ENCODE results near the gene ARRB1. TPM values are rescaled to one million over a fixed set of nuclear protein-coding genes. Genes with fewer than 3 reads are reported as not detected.

ARRB1 gene
- total and polyA plus RNA-seq, 9 of the 15 experiments (the other 6 are each of a cell fraction or from before 2014, with no cell fraction given): 6.6 to 45.4 (median 28.5) TPM

- Histone ChIP-seq H3K27ac (ENCODE audit: extremely low read depth, low read depth, low read length) (no peak overlapping the region), H3K4me3 (no peak overlapping the region), H3K4me1 (replicated peaks in 1 of 2; ENCODE audit: control insufficient read depth in 2 of 2, insufficient read depth in 2 of 2, low read length in 2 of 2) (peaks cover 3 to 23% of the 10 kb centered on the region in 2 experiments; a peak in 4 of 5 replicates), H2AFZ (ENCODE audit: low read depth, low read length) (no peak overlapping the region), H3K9ac (ENCODE audit: insufficient read depth in 1 of 2, low read depth in 2 of 2, low read length in 2 of 2) (no peak overlapping the region), H3K9me3 (replicated peaks; ENCODE audit: control insufficient read depth, insufficient read depth, low read depth, low read length) (no peaks in the 10 kb centered on the region), H3K79me2 (ENCODE audit: control insufficient read depth, insufficient read depth, low read length) (no peaks in the 10 kb centered on the region), H4K20me1 (replicated peaks; ENCODE audit: control insufficient read depth, insufficient read depth, low read length) (peaks cover 12% of the 10 kb centered on the region), H3K36me3 (ENCODE audit: control insufficient read depth, insufficient read depth, low read length) (no peaks in the 10 kb centered on the region), H3K9me1 (ENCODE audit: control insufficient read depth, insufficient read depth, low read length) (peaks cover 4% of the 10 kb centered on the region), H3K4me2 (ENCODE audit: insufficient read depth, low read length) (no peak overlapping the region), H3K27me3 (ENCODE audit: control insufficient read depth in 2 of 2, insufficient read depth in 2 of 2, low read length in 2 of 2) (peaks cover 24 to 43% of the 10 kb centered on the region in 2 experiments)
- in situ Hi-C loops (cut with MboI) (no loop called here), intact Hi-C loops (cut with micrococcal nuclease) (loop anchor here (10.0 kb wide), 1 partner anchor 539 kb away; no protein-coding TSS in a partner anchor)
- ATAC-seq: no peak
- DNase-seq (ENCODE audit: extremely low read depth in 1 of 4, low spot score in 3 of 4): no peak
- 3% methylated on average over 10 of the region's 10 CpGs for whole genome bisulfite sequencing (ENCODE audit: insufficient coverage, low coverage, missing lambda C conversion rate)
- no peak for FAIRE-seq
- TF ChIP-seq FOXJ2 (tag; IDR thresholded peaks at IDR 0.05) (no peak), ZNF274 (IDR thresholded peaks at IDR 0.05; ENCODE audit: borderline replicate concordance, low read depth, low read length) (no peak), GATAD2B (IDR thresholded peaks at IDR 0.05; ENCODE audit: borderline replicate concordance) (no peak), ZKSCAN3 (CRISPR knock-in tag; IDR thresholded peaks at IDR 0.05) (no peak), ZNF395 (CRISPR knock-in tag; IDR thresholded peaks at IDR 0.05) (no peak), ZBTB8A (IDR thresholded peaks at IDR 0.05; ENCODE audit: partially characterized antibody) (no peak), ZNF75A (CRISPR knock-in tag; IDR thresholded peaks at IDR 0.05) (no peak), UBTF (IDR thresholded peaks at IDR 0.05; ENCODE audit: borderline replicate concordance in 1 of 2, low read depth in 2 of 2, low read length in 2 of 2) (no peak), USF1 (CRISPR knock-in tag; IDR thresholded peaks at IDR 0.05) (no peak), CCNT2 (IDR thresholded peaks at IDR 0.05; ENCODE audit: borderline replicate concordance, extremely low read depth, insufficient read length, low read depth, low read length) (no peak), SMAD2 (IDR thresholded peaks at IDR 0.05; ENCODE audit: low read depth, low read length) (no peak)
- no TSS peak for BruUV-seq (replicated peaks)
- CTCF ChIA-PET (ENCODE audit: low intra/inter-chr PET ratio): interaction anchor here (1.1 kb wide), 1 partner anchor 221 kb away, joined by 3 read pairs; no protein-coding TSS in a partner anchor
- POLR2A ChIA-PET: interaction anchor here (0.6 to 1.7 kb wide), 3 partner anchors 13 to 1298 kb away, joined by 3 to 4 read pairs (median 3); no protein-coding TSS in a partner anchor
Observed at GRCh38 chr11:75244052-75244814, 107.2 kb downstream of the ARRB1 start.
